CD8-positive, alpha-beta memory T cell (primary cell): ENCODE data around the gene TXNRD2. TPM values are rescaled to one million over a fixed set of nuclear protein-coding genes. Genes with fewer than 3 reads are reported as not detected.

Experiments used
- polyA plus RNA-seq: library from polyadenylated mRNA; unstranded; fragments of 300-500 nt; fragmentation: Illumina TruSeq; gene quantifications from one replicate; pipeline ENCODE4 v1.2.3, GENCODE V29; 2021
- total RNA-seq, 2 experiments: library from RNA; stranded (reverse); gene quantifications; one replicate each; pipeline ENCODE4 v1.2.3, GENCODE V29; 2021

The TXNRD2 gene
- total and polyA plus RNA-seq, 3 experiments from 2014 or later, result 13.8 to 27.9 (median 27.6) TPM

Other genes with a start within 250 kb of the TXNRD2 start
- under 1 TPM; 0.20 to 0.38 TPM for gene SEPTIN5, start 227.3 kb downstream of the TXNRD2 start, total RNA-seq
- gene SEPTIN5, start 227.3 kb downstream of the TXNRD2 start, polyA plus RNA-seq, result not detected
- gene GP1BB, start 218.3 kb downstream of the TXNRD2 start, total RNA-seq, result not detected
- not detected for gene GP1BB, start 218.3 kb downstream of the TXNRD2 start, polyA plus RNA-seq
- not detected for gene TBX1, start 181.0 kb downstream of the TXNRD2 start, total RNA-seq
- gene TBX1, start 181.0 kb downstream of the TXNRD2 start, polyA plus RNA-seq, result not detected
- 10 to 100 TPM; 16.6 to 17.9 TPM for gene GNB1L, start 86.9 kb downstream of the TXNRD2 start, total RNA-seq
- gene GNB1L, start 86.9 kb downstream of the TXNRD2 start, polyA plus RNA-seq, result 14.2 TPM
- 10 to 100 TPM; 18.1 to 23.2 TPM for gene RTL10, start 86.9 kb downstream of the TXNRD2 start, total RNA-seq
- gene RTL10, start 86.9 kb downstream of the TXNRD2 start, polyA plus RNA-seq, result 10.8 TPM
- gene COMT, start within 50 bp of the TXNRD2 start, total RNA-seq, result 10 to 100 TPM; 89.3 to 93.7 TPM
- 92.7 TPM for gene COMT, start within 50 bp of the TXNRD2 start, polyA plus RNA-seq
- gene ARVCF, start 75.0 kb upstream of the TXNRD2 start, total RNA-seq, result 1 to 10 TPM; 1.4 to 1.8 TPM
- 0.92 TPM for gene ARVCF, start 75.0 kb upstream of the TXNRD2 start, polyA plus RNA-seq
- 10 to 100 TPM; 27.3 to 28.0 TPM for gene TANGO2, start 79.3 kb upstream of the TXNRD2 start, total RNA-seq
- 48.6 TPM for gene TANGO2, start 79.3 kb upstream of the TXNRD2 start, polyA plus RNA-seq
- 10 to 100 TPM; 68.6 to 73.8 TPM for gene DGCR8, start 138.4 kb upstream of the TXNRD2 start, total RNA-seq
- 10.6 TPM for gene DGCR8, start 138.4 kb upstream of the TXNRD2 start, polyA plus RNA-seq
- 100 to 1,000 TPM; 436 to 459 TPM for gene RANBP1, start 174.3 kb upstream of the TXNRD2 start, total RNA-seq
- gene RANBP1, start 174.3 kb upstream of the TXNRD2 start, polyA plus RNA-seq, result 102 TPM
- gene TRMT2A, start 175.4 kb upstream of the TXNRD2 start, total RNA-seq, result 100 to 1,000 TPM; 108 to 121 TPM
- 35.6 TPM for gene TRMT2A, start 175.4 kb upstream of the TXNRD2 start, polyA plus RNA-seq
- gene ZDHHC8, start 190.0 kb upstream of the TXNRD2 start, total RNA-seq, result 10 to 100 TPM; 74.7 to 80.7 TPM
- gene ZDHHC8, start 190.0 kb upstream of the TXNRD2 start, polyA plus RNA-seq, result 4.4 TPM
- not detected for gene CCDC188, start 209.2 kb upstream of the TXNRD2 start, total RNA-seq
- not detected for gene CCDC188, start 209.2 kb upstream of the TXNRD2 start, polyA plus RNA-seq